SK-N-MC (cell line): ENCODE data around the gene VSTM5.

Experiments used
- EZH2 ChIP-seq: fragments of 200-600 bp; sonication (generic); IDR thresholded peaks from one replicate; pipeline ENCODE4 v1.6.1; 2017; ENCODE audit warnings: antibody characterized with exemption
- FOXP2 ChIP-seq: optimal IDR thresholded peaks from 2 replicates; pipeline ENCODE3; 2011; ENCODE audit warnings: mild to moderate bottlenecking, moderate library complexity; ENCODE audit not compliant: insufficient read depth; ENCODE audit errors: extremely low read length, control extremely low read depth
- POLR2AphosphoS5 ChIP-seq: IDR thresholded peaks from 2 replicates; pipeline ENCODE4 v1.6.1; 2012; ENCODE audit warnings: mild to moderate bottlenecking, low read depth, low read length, borderline replicate concordance

- TF ChIP-seq EZH2 (no peak), POLR2AphosphoS5 (no peak), FOXP2 (no peak)
These were observed 6.5 kb downstream of the VSTM5 start for GRCh38 chr11:93843906-93844305.
